NCI-H748 treated with DMSO at 0.1 percent for 48 hours (cell line): ENCODE data around the gene LEUTX.
"Not testable (repeated sequence)": the region's sequence is repeated elsewhere in the genome, so short reads cannot be mapped to it uniquely, and the experiment has no call there.

ENCODE experiments used
- DNase-seq: peaks from one replicate; lab custom pipeline; 2025; lab: John Stamatoyannopoulos, UW

Gene LEUTX

DNA sequence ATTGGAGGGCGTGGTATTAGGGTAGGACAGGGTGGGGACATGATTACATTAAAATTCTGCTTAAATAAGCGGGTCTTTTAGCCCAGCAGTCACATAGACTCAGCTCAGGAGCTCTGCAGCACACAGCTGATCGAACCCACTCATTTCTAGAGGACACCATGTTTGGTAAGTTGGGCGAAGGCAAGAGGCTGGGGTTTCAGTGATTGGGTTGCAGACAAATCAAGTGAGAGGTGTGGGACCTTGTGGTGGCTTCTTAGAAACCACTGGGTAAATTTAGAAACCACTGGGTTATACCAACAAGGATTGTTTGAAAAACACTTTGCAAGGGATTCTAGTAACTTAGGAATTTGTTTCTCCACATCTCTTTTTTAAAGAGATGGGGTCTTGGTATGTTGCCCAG is at the start of gene LEUTX:
LEUTX (plus strand) TSS at position 92 of the 400 bp plus-strand sequence; CDS start at position 159, 67 bp downstream.
- DNase-seq: no peak

- DNase-seq: no peak
Observed at GRCh38 chr19:39729594-39729993, 49.1 kb upstream of the LEUTX start.

DNA sequence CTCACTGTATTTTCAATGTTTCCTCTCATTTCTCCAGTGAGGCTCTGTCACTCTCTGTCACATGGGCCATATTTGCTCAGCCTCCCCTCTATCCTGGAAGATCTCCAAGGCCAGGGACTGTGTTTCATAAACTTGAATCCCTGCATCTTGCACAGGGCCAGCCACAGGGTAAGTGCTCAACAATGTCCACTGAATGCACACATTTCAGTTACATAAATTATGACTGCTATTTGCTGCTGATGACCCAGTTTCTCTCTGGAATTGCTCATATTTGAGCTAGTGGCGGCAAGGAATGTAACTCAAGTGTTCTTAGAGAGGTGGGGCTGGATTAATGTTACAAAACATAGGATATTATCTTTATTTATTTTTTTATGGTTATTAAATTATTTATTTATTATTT is 47.0 kb upstream of the LEUTX start:
- DNase-seq: no peak

DNA sequence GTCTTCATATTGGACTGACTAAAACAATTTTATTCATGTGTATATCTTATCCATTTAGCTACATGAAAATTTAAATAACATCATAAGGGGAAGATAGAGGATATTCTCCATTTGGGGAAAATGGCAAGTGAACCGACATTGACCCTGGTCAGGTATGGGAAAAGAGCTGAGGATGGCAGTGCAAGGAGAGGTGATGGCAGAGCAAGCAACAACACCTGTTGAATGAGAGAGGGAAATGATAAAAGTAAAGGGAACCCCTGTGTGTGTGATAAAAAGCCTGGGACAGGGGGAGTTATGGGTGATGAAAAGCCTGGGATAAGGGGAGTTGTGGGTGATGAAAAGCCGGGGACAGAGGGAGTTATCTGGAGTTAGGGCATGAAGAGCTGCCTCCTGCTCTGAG is 44.8 kb upstream of the LEUTX start:
- no peak for DNase-seq

DNA sequence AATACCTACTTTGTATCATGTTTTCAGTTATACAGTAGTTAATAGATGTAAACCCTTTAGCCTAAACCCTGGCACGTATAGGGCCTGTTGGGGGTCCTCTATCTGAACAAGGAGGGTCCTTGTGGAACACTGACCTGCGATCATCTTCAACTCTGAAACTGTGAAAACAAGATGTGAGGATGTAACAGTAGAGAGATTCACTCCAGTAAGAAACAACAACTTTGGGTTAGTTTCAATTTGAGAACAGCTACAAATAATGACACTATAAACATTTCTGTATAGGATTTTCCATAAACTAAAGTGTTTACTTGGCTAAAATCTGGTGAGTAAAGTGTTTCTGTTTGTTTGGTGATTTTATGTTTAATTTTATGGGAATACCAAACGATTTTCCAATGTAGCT is 43.0 kb upstream of the LEUTX start:
- no peak for DNase-seq

- DNase-seq: no peak
Observed at GRCh38 chr19:39736088-39736487, 42.6 kb upstream of the LEUTX start.

DNA sequence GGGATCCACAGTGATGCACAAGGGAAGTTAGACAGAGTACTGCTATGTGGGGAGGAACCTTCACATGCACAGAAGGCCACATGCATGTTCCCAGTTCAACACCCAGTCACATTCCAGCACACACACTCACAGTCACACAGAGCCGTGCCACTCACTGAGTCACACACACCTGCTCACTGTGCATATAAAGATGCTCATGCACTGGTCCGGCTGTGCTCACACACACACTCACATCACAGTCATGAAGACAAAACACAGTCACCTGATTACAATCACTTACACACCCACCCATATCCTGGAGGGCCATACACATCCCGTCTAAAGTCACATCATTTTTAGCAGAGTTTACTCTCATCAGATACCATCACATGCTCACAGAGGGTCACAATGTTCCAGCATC is 41.3 kb upstream of the LEUTX start:
- no peak for DNase-seq

GRCh38 chr19:39737891-39738290 is 40.8 kb upstream of the LEUTX start, which contains the start of gene CLC:
Gene CLC (minus strand): TSS chr19:39738029. CDS start chr19:39737952, 77 bp downstream.
- no peak for DNase-seq

GRCh38 chr19:39738814-39739213 is 39.8 kb upstream of the LEUTX start:
- no peak for DNase-seq

DNA sequence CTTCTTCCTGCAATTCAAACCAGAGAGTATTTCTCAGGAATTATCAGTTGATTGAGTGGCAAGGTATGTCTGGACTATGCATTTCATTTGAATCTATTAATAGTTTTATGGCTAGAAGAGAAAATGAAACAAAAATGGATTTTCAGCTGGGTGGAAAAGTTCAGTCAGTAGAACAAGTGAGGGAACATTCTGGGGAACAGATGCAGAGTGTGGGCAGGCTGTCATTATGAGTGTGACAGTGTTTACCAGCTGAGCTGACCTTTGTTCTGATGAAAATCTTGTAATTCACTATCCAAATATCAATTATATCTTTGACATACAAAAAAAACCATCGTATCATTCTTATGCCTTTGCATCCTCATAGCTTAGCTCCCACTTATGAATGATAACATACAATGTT is 38.3 kb upstream of the LEUTX start:
- no peak for DNase-seq

DNA sequence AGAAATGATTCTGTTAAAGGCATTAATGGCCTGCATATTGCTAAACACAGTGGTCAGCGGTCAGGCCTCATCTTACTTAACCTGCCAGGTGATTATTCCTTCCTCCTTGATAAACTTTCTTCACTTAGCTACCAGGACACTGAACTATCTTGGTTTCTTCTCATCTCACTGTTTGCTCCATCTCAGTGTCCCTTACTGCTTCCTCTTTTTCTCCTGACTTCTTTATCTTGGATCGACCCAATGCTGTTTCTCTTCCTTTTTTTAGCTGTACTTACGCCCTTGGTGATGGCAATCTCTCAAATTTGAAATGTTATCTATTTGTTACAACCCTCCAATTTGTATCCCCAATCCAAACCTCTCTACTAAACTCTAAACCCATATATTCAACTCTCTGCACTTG is 33.0 kb upstream of the LEUTX start:
- no peak for DNase-seq

DNA sequence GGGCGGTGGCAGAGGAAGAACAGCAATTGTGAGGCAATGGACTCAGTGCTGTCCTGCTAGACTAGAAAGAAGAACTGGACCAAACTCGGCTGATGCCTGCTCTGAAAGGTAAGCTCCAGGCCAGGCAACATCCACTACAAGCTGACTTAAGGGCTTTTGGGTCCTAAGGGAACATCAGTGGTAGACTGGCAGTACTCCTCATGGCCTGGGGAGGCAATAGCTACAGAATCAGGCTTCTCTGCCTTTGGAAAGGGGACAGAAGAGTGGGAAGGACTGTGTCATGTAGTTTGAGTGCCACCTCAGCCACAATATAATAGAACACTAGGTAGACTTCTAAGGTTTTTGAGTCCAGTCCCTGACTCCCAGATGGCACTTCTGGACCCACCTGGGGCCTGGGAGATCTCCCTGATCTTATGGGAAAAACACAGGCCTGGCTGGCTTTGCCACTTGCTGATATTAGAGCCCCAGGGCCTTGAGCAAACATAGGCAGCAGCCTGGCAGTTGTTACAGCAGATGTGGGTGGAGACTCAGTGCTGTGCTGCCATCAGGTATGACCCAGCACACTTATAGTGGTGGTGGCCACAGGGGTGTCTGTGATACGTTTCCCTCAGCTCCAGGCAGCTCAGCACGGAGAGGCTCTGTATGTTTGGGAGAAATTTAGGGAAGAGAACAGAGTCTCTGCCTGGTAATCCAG is 31.7 kb upstream of the LEUTX start:
- DNase-seq: no peak

- DNase-seq: no peak
Observed at GRCh38 chr19:39749981-39750380, 28.7 kb upstream of the LEUTX start.

DNA sequence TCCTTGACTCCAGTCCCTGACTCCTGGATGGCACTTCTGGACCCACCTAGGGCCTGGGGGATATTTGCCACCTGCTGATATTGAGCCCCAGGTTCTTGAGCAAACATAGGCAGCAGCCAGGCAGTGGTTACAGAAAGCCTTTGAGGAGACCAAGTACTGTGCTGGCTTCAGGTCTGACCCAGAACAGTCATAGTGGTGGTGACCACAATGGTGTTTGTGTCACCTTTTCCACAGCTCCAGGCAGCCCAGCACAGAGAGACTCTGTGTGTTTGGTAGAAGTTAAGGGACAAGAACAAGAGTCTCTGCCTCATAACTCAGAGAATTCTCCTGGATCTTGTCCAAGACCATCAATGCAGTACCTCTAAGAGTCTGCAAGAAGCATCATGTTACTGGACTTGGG is 26.3 kb upstream of the LEUTX start:
- DNase-seq: no peak

DNA sequence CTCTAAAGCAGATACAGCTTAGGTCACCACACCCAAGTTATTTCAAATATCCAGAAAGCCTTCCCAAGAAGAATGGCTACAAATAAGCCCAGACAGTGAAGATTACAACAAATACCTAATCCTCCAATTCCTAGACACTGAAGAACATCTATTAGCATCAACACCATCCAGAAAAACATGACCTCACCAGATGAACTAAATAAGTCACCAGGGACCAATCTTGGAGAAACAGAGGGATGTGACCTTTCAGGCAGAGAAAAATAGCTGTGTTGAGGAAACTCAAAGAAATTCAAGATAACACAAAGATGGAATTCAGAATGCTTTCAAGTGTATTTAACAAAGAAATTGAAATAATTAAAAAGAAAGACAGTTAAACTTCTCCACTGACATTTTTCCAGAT is 25.9 kb upstream of the LEUTX start:
- DNase-seq: no peak

DNA sequence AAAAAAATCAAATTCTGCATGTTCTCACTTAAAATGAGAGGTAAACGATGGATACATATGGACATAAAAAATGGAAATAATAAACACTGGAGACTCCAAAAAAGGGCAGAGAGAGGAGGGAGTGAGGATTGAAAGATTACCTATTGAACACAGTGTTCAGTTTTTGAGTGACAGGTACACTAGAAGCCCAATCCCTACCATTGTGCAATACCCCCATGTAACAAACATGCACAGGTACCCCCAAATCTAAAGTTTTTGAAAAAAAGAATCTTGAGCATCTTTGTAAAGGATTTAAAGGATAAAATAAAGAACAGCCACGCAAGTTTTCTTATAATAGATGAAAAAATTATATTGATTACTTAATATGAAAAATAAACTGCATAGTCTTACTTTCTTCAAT is 24.1 kb upstream of the LEUTX start:
- no peak for DNase-seq

DNA sequence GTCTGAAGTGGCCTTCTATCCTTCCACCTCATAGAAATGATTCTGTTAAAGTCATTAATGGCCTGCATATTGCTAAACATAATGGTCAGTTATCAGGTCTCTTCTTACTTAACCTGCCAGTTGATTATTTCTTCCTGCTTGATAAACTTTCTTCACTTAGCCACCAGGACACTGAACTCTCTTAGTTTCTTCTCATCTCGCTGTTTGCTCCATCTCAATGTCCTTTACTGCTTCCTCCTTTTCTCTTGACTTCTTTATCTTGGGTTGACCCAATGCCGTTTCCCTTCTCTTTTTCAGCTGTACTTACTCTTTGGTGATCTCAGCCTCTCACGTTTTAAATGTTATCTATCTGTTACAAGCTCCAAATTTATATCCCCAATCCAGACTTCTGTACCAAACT is 23.7 kb upstream of the LEUTX start:
- no peak for DNase-seq

DNA sequence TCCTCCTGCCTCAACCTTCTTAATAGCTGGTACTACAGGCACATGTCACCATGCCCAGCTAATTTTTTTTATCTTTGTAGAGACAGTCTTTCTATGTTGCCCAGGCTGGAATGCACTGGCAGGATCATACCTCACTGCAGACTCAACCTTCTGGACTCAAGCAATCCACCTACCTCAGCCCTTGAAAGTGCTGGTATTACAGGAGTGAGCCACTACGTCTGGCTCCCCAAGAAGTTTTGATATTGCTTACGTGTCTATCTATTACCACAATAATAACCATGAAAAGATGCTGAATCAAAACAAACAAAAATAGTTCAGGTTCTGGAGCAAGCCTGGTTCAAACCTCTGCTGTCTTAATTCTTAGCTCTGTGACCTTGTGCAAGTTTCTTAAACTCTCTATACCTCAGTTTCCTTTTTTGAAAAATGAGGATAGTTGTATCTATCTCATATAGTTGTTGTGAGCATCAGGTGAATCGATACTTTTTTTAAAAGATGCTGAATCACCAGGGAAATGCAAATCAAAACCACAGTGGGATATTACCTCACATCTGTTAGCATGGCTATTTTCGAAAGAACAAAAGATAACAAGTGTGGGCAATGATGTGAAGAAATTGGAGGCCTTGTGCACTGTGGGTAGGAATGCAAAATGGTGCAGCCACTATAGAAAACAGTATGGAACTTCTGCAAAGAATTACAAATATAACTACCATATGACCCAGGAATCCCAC is 19.0 kb upstream of the LEUTX start:
- DNase-seq: no peak

DNA sequence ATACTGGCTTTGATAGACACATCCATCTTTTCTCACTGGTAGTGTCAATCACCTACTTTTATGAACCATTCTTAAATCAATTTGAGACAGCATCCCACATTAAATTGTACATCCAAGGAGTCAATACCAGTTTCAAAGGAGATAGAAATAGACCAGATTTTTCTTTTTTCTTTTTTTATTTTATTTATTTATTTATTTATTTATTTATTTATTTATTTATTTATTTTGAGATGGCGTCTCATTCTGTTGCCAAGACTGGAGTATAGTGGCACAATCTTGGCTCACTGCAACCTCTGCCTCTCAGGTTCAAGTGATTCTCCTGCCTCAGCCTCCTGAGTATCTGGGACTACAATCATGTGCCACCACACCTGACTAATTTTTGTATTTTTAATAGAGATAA is 16.8 kb upstream of the LEUTX start:
- not testable (repeated sequence) for DNase-seq

DNA sequence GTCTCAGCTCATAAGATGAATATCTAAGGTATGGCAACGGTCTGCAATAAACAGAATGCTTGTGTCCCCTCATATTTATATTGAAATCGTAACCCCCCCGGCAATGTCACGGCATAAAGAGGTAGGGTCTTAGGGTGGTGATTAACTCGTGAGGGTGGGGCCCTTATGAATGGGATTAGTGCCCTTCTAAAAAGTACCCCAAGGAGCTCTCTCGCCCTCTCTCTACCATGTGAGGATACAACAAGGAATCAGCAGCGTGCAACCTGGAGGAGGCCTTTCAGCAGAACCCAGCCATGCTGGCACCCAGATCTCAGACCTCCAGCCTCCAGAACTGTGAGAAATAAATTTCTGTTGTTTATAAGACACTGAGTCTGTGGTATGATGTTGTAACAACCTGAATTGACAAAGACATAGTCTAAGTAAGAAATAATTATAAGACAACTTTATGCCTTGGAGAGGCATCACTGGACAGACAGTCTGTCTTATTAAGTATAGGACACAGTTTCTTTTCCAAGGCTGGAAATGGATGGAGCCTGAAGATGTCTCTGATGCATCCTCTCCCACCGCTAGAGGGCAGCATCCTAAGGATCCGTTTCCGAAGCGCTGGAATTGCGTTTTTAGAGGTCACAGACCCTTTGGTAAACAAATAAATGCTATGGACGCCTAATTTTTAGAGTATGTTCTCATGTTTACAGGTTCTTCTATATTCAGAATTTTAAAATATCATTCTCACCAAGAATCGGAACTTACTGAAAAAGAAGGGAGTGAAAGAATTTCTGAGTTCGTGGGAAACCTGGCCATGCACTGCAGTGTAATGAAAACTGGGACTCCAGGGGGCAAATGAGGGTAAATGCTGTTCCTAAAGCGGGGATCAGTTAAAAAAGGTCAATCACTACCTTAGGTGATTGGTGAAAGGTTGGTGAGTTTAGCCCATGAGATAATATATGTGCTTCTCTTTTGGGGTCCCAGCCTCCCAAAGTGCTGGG is 13.3 kb upstream of the LEUTX start:
- DNase-seq: peak; percentile 29

DNA sequence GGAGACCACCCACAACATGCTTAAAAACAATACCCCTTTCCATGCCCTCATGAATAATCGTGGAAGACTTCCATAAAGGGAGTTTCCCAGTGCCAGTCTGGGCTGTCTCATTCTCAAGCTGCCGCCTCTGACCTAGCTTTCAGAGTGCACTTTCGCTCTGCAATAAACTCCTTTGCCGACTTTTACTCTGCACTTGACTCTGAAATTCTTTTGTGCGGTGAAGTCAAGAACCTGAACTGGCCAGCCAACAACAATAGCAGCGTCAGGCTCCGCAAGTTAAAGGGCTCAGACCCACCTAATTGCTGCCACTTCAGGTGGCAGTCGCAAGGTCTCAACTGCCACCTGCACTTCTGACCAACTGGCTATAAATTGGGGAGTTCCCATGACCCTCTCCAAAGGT is 10.3 kb upstream of the LEUTX start:
- DNase-seq: no peak

DNA sequence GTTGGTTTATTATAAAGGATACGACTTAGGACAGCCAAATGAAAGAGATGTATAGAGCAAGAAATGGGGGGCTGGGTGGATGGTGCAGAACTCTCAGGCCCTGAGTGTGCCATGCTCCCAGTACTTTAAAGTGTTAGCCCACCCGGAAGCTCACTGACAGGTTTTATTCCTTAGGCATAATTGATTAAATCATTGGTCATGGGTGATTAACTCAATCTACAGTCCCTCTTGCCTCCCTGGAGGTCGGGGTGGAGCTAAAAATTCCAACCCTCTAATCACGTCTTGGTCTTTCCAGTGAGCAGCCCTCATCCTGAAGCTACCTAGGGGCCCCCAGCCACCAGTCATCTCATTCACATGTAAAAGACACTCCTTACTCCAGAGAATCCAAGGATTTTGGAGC is 9.9 kb upstream of the LEUTX start:
- DNase-seq: no peak

DNA sequence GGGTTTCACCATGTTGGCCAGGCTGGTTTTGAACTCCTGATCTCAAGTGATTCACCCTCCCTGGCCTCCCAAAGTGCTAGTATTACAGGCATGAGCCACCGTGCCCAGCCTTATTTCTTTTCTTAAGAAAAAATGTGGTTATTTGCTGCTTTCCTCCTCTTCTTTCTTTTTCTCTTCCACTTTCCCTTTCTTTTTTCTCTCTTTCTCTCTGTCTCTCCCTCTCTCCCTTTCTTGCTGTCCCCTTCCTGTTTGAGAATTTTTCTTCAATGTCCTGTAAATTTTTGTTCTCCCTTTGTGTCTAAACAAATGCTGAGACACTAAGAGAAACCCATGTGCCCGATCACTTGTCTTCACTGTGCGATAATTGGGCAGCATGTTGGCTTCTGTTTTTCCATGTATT is 2.2 kb downstream of the LEUTX start:
- no peak for DNase-seq
